Measurements from ENCODE around the gene PLCB4. TPM values are rescaled to one million over a fixed set of nuclear protein-coding genes. Genes with fewer than 3 reads are reported as not detected.

PLCB4 gene
- total RNA-seq, 1 experiment from 2014 or later: 10.1 TPM

DNA sequence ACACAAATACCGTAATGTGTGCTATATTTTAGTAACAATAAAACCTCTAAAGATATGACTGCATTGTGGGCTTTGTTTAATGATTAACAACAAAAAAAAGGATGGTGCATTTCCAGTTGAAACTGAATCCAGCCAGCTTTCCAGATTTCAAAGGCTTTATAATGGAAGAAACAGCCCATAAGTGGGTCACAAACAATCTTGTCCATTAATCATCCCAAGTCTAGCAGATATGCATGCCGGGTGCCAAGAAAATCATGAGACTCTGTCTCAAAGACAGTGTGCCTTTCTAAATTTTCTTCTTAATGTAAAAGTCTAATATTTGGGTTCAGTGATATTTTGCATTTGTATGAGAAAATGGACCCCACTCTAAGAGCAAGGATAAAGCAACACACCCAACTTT is 424.9 kb downstream of the PLCB4 start:
- Histone ChIP-seq H3K4me2 (ENCODE audit: insufficient read depth, insufficient read length, low read length) (no peak overlapping the region), H2BK12ac (ENCODE audit: insufficient read length, low read depth, low read length) (no peak overlapping the region), H3T11ph (ENCODE audit: low read length) (no peak overlapping the region), H3K56ac (ENCODE audit: insufficient read length, low read depth, low read length) (no peak overlapping the region), H3K14ac (ENCODE audit: insufficient read depth, low read length) (no peak overlapping the region), H2BK120ac (ENCODE audit: low read depth, low read length, poor library complexity, severe bottlenecking) (no peak overlapping the region), H2BK20ac (ENCODE audit: low read depth, low read length, poor library complexity, severe bottlenecking) (no peak overlapping the region), H3K23ac (ENCODE audit: insufficient read length, low read depth, low read length) (no peak overlapping the region), H3K27ac (ENCODE audit: insufficient read length, low read depth, low read length) (no peak overlapping the region), H3K23me2 (ENCODE audit: insufficient read length, low read depth, low read length, poor library complexity, severe bottlenecking) (no peaks in the 10 kb centered on the region), H2BK5ac (ENCODE audit: insufficient read length, low read length) (no peak overlapping the region), H3K27me3 (ENCODE audit: insufficient read depth, low read length) (no peaks in the 10 kb centered on the region), H3K4me1 (ENCODE audit: insufficient read depth, low read length) (no peaks in the 10 kb centered on the region), H4K8ac (replicated peaks; ENCODE audit: insufficient read length, low read depth, low read length) (no peak overlapping the region), H3K9ac (ENCODE audit: extremely low read depth, insufficient read length, low read length) (no peak overlapping the region), H2AFZ (ENCODE audit: low read length) (no peak overlapping the region), H4K91ac (ENCODE audit: insufficient read length, low read depth, low read length) (no peak overlapping the region), H4K5ac (ENCODE audit: insufficient read length, low read depth, low read length) (no peak overlapping the region), H2BK15ac (ENCODE audit: low read depth, low read length) (no peak overlapping the region), H3K9me3 (ENCODE audit: control insufficient read depth, low read depth, low read length) (no peaks in the 10 kb centered on the region), H3K79me1 (ENCODE audit: insufficient read depth, low read depth, low read length, poor library complexity, severe bottlenecking) (no peaks in the 10 kb centered on the region), H2AK5ac (ENCODE audit: insufficient read length, low read length) (no peak overlapping the region), H3K4ac (ENCODE audit: low read depth, low read length) (no peak overlapping the region), H4K20me1 (ENCODE audit: control insufficient read depth, insufficient read depth, insufficient read length) (no peaks in the 10 kb centered on the region), H3K18ac (ENCODE audit: insufficient read length, low read depth, low read length) (no peak overlapping the region), H3K79me2 (ENCODE audit: insufficient read depth, low read length) (no peaks in the 10 kb centered on the region)
- H3K36me3 Mint-ChIP-seq (ENCODE audit: insufficient read depth in 1 of 3, low read depth in 3 of 3): no peaks in the 10 kb centered on the region
- TF ChIP-seq, protein P1, sequence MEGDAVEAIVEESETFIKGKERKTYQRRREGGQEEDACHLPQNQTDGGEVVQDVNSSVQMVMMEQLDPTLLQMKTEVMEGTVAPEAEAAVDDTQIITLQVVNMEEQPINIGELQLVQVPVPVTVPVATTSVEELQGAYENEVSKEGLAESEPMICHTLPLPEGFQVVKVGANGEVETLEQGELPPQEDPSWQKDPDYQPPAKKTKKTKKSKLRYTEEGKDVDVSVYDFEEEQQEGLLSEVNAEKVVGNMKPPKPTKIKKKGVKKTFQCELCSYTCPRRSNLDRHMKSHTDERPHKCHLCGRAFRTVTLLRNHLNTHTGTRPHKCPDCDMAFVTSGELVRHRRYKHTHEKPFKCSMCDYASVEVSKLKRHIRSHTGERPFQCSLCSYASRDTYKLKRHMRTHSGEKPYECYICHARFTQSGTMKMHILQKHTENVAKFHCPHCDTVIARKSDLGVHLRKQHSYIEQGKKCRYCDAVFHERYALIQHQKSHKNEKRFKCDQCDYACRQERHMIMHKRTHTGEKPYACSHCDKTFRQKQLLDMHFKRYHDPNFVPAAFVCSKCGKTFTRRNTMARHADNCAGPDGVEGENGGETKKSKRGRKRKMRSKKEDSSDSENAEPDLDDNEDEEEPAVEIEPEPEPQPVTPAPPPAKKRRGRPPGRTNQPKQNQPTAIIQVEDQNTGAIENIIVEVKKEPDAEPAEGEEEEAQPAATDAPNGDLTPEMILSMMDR (conservative IDR thresholded peaks at IDR 0.05): no peak
- WGBS (ENCODE audit: extremely low coverage, insufficient read length, low lambda C conversion rate): no CpG with 5 or more reads among the region's 2 CpGs
- no peak overlapping the region for H3K27ac Mint-ChIP-seq
- no peaks in the 10 kb centered on the region for H3K9me3 Mint-ChIP-seq
- H3K4me1 Mint-ChIP-seq: no peaks in the 10 kb centered on the region; a peak in 1 of 4 replicates
- peaks cover 4% of the 10 kb centered on the region for H3K27me3 Mint-ChIP-seq (ENCODE audit: low read depth)
- DNase-seq: no peak
- H3K4me3 Mint-ChIP-seq: no peak overlapping the region
